ENCODE results near the gene ADGRG1. TPM values are rescaled to one million over a fixed set of nuclear protein-coding genes. Genes with fewer than 3 reads are reported as not detected.

The ADGRG1 gene
- total RNA-seq, 2 donors from 2014 or later: 53.7 to 61.6 TPM

- Histone ChIP-seq H3K4me3 (no peak overlapping the region), H3K36me3 (replicated peaks in 1 of 2; ENCODE audit: insufficient read depth in 1 of 2, low read depth in 2 of 2) (no peaks in the 10 kb centered on the region), H3K9me3 (no peaks in the 10 kb centered on the region), H3K4me1 (peaks cover 48% of the 10 kb centered on the region), H3K27me3 (no peaks in the 10 kb centered on the region), H3K27ac (no peak overlapping the region)
- intact Hi-C loops (cut with DNase I): no loop called here
- TF ChIP-seq CTCF (IDR thresholded peaks at IDR 0.05): no peak
- TF ChIP-seq POLR2A (IDR thresholded peaks at IDR 0.05): no peak
- ATAC-seq: no peak
- no peak for DNase-seq
- WGBS, 2 donors: 75 to 78% methylated on average over 17 of the region's 17 CpGs
Measured at GRCh38 chr16:57697896-57698537, 69.6 kb downstream of the ADGRG1 start.

- 74 to 80% methylated on average over 8 to 16 of the region's 16 CpGs for WGBS, 2 donors
- Histone ChIP-seq H3K27ac (no peak overlapping the region), H3K4me1 (peaks cover 52% of the 10 kb centered on the region), H3K36me3 (replicated peaks in 1 of 2; ENCODE audit: insufficient read depth in 1 of 2, low read depth in 2 of 2) (no peaks in the 10 kb centered on the region), H3K4me3 (no peak overlapping the region), H3K27me3 (no peaks in the 10 kb centered on the region), H3K9me3 (no peaks in the 10 kb centered on the region)
- DNase-seq (no peak), ATAC-seq (no peak)
- TF ChIP-seq CTCF (IDR thresholded peaks at IDR 0.05) (no peak), POLR2A (IDR thresholded peaks at IDR 0.05) (no peak)
- intact Hi-C loops (cut with DNase I): no loop called here
Measured at GRCh38 chr16:57698812-57699405, 70.5 kb downstream of the ADGRG1 start.

GRCh38 chr16:57699481-57699880, 71.1 kb downstream of the ADGRG1 start:
- peaks cover 52% of the 10 kb centered on the region for H3K4me1 ChIP-seq
- H3K36me3 ChIP-seq (replicated peaks in 1 of 2; ENCODE audit: insufficient read depth in 1 of 2, low read depth in 2 of 2): no peaks in the 10 kb centered on the region
- intact Hi-C loops (cut with DNase I): no loop called here
- no peak overlapping the region for H3K4me3 ChIP-seq
- no peak overlapping the region for H3K27ac ChIP-seq
- no peaks in the 10 kb centered on the region for H3K27me3 ChIP-seq
- no peak for TF ChIP-seq CTCF (IDR thresholded peaks at IDR 0.05)
- no peak for TF ChIP-seq POLR2A (IDR thresholded peaks at IDR 0.05)
- 78% methylated on average over 3 of the region's 3 CpGs; no CpG with 5 or more reads in 1 of the 2 donors for WGBS, 2 donors
- no peak for DNase-seq
- H3K9me3 ChIP-seq: no peaks in the 10 kb centered on the region
- no peak for ATAC-seq

DNA sequence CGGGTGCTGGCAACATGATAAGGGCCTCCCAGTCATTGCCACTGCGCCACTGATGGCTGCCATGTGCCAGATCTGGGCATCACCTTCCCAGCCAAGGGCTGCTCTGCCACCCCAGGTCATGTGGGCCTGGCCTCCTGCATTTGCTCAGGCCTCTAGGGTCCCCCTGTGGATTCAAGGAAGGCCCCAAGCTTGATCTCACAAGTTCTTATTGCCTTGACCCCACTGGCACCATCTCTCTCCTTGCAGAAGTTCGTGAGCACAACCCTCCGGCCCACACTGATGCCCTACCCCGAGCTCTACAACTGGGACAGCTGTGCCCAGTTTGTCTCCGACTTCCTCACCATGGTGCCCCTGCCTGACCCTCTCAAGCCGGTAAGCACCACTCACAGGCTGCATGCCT, 71.5 kb downstream of the ADGRG1 start:
- ATAC-seq: no peak
- Histone ChIP-seq H3K27ac (no peak overlapping the region), H3K4me1 (peaks cover 52% of the 10 kb centered on the region), H3K4me3 (no peak overlapping the region), H3K36me3 (replicated peaks in 1 of 2; ENCODE audit: insufficient read depth in 1 of 2, low read depth in 2 of 2) (no peaks in the 10 kb centered on the region), H3K9me3 (no peaks in the 10 kb centered on the region), H3K27me3 (no peaks in the 10 kb centered on the region)
- WGBS, 2 donors: 87 to 99% methylated on average over 5 to 7 of the region's 7 CpGs
- intact Hi-C loops (cut with DNase I): no loop called here
- DNase-seq: no peak
- TF ChIP-seq CTCF (IDR thresholded peaks at IDR 0.05) (no peak), POLR2A (IDR thresholded peaks at IDR 0.05) (no peak)
